T1000 (cell line): ENCODE results near the gene TSEN34.
"Not testable (repeated sequence)": the region's sequence is repeated elsewhere in the genome, so short reads cannot be mapped to it uniquely, and the experiment has no call there.

Source experiments
- DNase-seq: peaks from one replicate; lab custom pipeline; 2025; ENCODE audit warnings: mixed read lengths; lab: John Stamatoyannopoulos, UW

Gene TSEN34

DNA sequence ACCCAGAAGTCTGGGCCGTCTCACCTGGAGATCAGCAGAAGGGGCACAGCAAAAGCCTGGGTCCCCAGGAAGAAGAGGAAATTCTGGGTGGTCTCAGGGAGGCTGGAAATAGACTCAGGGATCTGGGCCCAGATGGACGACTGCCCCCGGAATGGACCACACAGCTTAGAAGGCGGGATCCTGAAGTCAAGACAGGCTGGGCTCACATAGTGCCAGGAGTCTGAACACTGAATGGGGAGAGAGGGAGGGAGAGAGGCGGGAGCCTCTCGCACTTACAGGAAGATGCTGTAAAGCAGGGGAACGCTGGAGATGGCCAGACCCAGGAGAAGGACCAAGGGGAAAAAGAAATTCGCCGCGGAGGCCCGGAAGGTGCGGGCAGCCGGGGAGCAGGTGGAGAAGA is 30.3 kb upstream of the TSEN34 start:
- no peak for DNase-seq

DNA sequence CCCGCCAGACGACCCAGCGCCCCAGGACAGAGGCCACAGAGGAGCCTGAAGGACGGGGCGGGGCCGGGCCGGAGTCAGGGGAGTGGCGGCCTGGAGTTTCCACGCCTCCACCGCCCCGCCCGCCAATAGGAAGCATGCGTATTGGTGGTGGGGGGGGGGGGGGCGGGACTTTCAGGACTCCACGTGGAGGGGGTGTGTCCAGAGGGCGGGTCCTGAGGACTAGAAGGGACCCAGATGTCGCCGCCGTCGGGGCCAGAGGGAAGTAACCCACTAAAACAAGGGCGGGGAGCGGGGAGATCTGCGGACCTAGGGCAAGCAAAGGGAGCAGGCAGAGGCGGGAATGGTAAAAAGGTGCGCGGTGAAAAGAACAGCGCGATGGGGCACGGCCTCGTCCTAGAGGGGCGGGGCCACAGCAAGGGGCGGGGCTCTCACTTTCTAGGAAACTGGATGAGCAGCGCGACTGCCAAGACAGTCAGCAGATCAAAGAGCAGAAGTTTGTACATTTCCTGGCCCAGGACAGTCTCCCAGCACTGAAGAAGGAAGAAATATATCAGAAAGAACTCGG is 28.8 kb upstream of the TSEN34 start:
- DNase-seq: peak; percentile 67

DNA sequence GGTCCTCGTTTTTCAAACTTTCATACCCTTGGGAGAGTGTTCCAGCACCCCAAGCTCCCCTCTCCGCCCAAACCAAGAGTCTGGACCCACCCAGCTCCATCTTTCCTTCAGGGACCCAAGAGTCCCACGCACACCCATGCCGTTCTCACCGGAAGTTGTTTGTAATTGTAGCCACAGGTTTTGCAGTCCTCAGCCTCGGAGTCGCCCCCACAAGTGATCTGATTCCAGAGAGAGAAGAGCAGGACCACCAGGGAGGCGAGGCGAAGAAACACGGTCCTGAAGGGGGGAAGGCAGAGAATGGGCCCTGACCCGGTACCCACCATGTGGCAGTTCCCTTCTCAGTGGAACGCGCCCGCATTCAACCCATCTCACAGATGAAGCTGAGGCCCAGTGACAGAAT is 28.2 kb upstream of the TSEN34 start:
- no peak for DNase-seq

DNA sequence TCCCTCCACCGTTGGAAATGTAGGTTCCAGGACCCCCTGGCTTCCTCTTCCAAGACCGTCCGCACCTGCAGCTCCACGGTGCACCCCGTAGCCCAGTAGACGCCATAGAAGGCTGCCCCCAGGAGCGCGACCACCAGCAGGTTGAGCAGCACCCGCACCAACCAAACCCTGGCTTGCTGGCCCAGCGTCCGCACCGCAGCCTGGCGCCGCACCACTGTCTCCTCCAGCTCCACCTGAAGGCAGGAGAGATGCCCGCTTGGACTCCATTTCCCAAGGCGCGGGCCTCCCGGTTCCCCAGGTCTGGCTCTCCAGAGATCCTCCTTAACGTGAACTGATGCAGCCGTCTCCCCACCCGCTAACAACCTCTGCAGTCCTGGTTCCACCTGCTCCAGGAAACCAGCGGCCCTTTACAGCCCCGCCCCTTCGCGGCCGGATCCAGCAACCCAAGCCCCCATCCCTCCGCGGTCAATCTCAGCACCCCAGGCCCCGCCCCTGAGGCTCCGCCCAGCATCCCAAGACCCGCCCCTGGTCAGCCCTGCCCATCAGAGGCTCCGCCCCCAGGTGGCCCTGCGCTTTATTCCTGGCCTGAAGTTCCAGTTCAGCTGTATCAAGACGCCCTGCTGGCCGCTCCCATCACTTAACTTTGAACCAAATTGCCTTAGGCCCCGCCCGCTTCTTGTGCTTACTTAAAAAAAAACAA is 26.6 kb upstream of the TSEN34 start:
- DNase-seq: peak; percentile 49

DNA sequence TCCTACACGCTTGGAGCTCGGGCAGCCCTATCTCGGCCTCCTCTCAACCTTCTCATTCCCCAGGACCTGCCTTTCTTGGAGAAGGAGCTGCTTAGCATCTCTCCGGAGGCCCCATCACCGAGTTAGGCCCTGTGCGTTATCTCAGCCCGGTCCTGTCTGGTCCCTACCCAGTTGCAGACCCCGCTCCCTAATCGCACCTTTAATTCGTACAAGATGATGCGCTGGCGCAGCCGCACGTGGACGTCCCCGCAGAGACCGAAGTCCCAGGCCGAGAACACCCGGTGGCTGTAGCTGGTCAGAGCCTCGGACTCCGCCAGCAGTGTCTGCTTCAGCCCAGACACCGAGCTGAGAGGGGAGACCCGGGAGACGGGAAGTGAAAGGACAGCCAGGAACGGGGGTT is 25.9 kb upstream of the TSEN34 start:
- no peak for DNase-seq

DNA sequence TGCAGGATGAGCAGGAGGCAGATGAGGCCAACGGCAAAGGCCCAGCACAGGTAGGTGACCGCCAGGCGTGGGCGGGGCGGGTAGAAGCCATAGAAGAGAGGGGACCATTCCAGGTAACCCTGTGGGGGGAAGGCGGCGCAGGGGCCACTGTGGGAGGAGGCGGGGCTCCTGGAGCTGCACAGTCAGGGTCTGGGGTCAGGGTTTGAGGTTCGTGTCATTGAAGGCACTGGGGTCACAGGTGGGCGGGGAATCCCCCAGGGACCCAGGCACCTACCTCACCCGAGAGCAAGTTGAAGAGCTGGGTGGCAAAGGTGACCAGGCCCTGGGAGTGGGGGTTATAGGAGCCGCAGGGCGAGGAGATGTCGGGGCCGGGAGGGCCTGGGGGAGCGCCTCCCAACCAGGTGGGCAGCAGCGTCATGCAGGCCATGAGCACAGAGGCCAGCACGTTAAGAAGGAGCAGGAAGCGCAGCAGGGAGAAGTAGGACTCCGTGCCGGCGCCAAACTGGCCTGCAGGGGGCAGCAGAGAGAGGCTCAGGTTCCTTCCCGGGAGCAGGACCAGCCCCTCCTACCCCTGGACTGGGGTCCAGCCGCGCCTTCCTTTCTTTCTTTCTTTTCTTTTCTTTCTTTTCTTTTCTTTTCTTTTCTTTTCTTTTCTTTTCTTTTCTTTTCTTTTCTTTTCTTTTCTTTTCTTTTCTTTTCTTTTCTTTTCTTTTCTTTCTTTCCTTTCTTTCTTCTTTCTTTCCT is 22.8 kb upstream of the TSEN34 start:
- peak; percentile 79 for DNase-seq

DNA sequence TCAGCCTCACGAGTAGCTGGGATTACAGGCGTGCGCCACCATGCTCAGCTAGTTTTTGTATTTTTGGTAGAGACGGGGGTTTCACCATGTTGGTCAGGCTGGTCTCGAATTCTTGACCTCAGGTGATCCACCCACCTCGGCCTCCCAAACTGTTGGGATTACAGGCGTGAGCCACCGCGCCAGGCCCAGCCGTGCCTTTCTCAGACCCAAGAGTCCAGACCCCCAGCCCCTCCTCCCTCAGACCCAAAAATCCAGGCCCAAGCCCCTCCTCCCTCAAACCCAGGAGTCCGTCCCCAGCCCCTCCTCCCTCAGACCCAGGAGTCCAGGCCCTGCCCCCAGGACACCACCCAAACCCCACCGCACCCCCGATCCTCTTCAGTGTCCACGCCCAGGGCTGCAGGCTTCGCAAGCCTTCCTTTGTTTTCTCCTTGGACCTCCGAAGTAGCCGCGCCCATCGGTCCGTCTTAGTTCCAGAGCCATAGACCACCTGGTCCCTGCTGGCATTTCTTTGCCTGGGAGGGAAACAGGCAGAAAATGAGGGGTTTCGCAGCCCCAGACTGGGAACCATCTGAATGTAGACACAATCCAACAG is 21.9 kb upstream of the TSEN34 start:
- no peak for DNase-seq

DNA sequence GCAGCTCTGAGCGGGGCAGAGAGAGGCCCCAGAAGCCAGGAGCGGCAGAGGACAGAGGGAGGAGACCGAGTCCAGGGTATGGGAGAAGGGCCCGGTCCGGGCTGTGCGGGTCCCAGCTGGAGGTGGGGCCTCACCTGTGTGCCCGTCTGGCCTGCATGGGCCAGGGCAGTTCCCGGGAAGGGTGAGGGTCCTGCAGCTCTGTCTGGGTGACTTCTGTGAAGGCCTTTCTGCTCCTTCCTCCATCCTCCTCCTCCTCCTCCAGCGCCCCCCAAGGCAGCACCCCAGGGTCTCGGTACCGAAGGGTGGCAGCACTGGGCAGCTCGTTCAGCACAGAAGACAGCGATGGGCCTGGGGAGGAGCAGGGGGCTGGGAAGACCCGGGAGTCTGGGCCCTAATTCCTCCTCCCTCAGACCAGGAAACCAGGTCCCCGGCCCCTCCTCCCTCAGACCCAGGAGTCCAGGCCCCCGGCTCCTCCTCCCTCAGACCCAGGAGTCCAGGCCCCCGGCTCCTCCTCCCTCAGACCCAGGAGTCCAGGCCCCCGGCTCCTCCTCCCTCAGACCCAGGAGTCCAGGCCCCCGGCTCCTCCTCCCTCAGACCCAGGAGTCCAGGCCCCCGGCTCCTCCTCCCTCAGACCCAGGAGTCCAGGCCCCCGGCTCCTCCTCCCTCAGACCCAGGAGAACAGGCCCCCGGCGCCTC is 19.2 kb upstream of the TSEN34 start:
- DNase-seq: not testable (repeated sequence)

DNA sequence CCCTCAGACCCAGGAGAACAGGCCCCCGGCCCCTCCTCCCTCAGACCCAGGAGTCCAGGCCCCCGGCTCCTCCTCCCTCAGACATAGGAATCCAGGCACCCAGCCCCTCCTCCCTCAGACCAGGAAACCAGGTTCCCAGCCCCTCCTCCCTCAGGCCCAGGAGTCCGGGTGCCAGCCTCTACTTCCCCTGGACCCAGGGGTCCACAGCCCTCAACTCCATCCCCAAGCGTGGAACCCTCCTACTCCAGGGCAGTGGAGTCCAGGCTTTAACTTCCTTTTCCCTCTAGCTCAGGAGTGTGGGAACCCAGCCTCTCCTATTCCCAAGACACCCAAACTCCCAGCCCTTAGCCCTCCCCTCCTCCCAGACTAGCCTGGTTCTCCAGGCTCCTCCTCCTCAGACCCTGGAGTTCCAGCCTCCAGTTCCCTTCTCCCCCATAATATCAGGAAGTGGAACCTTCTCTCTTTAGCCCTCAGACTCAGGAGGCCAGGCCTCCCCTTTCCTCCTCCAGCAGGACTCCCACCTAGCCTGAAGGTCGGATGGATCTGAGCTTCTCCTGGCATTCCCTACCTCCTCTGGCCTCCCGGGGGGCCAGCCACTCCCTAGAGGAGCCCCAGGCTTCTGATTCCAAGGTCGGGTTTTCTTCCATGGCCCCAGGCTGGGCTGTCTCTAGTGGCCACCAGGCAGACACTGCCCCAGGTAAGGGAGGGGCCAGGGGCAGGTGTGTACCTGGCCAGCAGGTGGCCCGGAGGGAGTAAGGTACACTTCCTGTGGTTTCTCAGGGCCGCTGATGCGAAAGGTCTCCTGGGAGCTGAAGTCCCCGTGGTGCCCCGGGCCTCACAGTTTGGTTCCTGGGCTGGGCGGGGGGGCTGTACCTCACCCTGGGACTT is 18.4 kb upstream of the TSEN34 start, which contains the start of gene TMC4:
Gene TMC4 (minus strand): TSS at position 690 of the 888 bp plus-strand sequence. CDS start 43 bp downstream, at position 647.
- no peak for DNase-seq

DNA sequence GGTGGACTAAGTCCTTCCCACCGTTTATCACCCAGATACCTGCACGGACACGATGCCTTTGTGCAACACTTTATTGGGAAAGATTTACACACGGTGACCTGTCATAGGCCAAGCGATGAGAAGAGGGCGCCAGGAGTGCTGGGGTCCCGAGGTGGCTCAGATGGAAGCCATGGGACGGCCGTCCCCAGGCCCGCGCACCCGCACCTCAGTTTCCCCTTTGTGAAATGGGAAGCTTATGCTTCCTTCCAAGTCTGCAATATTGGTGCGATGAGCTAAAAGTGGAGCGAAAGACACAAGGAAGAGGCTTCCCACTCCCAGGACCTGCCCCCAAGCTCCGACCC is 17.8 kb upstream of the TSEN34 start:
- DNase-seq: no peak

DNA sequence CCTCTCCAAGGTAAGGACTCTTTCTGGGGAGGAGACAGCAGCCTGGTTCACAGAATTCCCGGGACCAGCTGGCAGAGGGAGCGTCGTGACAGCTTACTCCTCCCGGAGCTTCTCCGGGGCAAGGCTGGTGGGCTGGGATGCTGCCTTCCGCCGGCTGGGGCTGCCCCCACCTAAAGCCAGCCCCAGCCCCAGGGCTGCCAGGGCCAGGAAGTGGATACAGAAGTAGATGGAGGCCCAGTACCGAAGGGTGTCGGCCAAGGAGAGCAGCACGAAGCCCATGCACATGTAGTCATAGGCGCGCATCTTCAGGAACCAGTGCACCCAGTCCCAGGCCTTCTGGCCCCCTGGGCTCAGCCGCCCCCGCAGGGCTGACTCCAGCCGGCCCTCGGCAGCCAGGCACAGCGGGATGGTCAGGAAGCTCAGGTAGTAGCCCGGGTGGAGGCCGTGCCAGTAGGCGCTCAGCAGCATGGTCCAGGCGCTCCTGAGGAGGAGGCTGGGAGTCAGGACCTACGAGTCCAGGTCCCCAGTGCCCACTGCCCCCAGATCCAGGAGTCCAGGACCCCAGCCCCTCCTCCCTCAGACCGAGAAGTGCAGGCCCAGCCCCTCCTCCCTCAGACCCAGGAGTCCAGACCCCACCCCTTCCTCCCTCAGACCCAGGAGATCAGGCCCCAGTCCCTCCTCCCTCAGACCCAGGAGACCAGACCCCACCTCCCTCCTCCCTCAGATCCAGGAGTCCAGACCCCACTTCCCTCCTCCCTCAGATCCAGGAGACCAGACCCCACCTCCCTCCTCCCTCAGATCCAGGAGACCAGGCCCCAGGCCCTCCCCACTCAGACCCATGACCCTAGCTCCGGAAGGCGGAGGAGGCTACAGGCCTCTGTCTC is 16.9 kb upstream of the TSEN34 start:
- no peak for DNase-seq

DNA sequence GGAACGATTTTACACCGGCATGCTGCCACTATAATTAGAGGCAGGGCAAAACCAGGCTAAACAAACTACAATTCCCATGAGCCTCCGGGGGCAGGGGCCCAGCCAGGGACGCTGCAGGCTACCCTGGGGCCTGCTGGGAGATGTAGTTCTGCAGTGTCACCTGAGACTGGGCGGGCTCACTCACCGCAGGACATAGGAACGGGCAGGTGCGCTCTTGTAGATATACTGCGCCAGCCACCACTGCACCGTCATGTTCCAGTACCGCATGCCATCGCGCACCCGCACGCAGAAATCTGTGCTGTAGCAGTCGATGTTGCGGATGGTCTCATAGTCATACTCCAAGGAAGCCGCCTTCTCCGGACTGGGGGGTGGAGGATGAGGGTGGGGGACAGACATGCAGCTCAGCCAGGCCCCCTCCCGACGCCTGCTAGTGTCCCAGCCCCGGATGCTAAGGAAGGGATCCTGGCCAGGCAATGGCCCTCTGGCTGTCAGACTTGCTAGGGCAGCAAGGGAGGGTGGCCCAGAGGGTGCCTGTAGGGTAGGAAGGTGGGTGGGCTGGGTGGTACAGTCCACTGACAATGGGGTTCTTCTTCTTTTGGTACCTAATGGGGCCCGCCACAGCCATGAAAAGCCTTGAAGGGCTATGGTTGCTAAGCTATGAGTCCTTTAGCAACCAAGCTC is 12.4 kb upstream of the TSEN34 start:
- DNase-seq: no peak

DNA sequence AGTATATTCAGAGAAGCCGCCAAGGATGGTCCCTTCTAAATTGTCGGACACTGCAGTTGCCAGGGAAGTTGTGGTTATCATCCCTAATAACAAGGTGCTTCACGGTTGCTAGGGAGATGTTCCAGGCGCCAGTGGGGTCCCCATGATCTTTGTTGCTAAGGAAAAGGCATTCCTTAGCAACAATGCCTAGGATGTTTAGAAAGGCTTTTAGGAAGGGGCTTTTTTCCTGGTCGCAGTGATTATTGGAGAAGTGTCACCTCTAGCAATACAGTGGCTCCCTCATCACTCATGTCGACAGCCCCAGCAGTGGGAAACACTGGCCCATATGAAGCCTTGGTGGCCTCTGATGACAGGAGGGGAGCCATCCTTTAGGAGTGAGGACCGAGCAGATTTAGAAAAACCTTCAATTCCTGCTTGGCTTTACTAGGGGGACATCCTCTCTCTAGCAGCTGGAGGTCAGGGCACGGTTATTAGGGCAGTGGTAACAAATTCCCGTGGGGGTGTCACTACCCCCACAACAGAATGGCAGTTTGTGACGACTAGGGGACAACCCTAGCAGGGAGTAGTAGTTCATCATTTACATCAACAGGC is 11.8 kb upstream of the TSEN34 start:
- no peak for DNase-seq

DNA sequence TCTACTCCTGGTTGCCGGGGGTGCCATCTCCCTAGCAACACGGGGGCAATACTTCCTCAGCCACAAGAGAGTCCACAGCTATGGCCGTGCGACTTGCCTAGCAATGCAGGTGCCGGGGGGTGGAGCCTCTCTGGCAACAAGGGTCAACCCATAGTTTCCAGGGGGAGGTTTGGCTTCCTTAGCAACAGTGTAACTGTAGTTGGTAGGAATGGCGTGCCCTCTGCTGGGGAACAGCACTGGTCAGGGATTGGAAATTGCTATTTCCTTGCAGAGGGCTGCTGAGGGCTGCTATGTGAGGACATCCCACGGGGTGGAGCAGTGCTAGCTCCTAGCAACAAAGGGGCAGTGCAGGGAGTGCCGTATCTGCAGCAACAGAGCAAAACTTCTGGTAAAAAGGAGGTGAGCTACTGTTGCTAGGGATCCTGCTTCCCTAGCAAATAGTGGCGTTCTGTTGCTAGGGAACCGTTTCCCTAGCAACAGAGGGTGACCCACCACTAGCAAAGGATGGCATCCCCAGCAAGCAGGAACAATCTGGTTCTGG is 11.1 kb upstream of the TSEN34 start:
- no peak for DNase-seq

DNA sequence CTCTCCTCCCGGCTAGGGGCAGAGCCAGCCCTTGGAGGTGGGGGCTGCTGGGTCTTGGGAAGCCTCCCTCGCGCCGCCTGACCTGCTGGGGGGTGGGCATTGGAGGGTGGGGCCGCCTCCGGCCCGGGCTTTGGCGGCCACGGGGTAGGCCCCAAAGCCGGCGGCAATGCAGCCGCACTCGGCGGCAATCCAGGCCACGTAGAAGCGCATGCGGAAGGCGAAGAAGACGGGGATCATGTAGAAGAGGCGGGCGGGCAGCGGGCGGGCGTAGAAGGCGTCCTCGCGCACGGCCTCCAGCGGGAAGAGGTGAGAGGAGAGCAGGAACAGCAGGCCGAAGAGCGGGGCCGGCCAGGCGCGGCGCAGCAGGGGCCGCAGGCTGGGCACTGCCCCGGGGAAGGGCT is 10.4 kb upstream of the TSEN34 start:
- DNase-seq: no peak

DNA sequence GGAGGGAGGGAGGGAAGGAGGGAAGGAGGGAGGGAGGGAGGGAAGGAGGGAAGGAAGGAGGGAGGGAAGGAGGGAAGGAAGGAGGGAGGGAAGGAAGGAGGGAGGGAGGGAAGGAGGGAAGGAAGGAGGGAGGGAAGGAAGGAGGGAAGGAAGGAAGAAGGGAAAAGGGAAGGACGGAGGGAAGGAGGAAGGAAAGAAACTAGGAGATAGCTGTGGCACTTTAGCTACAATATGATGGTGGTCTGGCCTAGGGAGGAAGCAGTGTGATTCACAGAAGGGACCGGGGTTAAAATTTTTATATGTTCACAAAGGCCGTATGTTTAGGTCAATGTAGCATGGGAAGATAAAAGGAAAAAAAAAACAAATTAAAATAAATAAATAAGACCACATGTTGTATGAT is 9.2 kb upstream of the TSEN34 start:
- not testable (repeated sequence) for DNase-seq

DNA sequence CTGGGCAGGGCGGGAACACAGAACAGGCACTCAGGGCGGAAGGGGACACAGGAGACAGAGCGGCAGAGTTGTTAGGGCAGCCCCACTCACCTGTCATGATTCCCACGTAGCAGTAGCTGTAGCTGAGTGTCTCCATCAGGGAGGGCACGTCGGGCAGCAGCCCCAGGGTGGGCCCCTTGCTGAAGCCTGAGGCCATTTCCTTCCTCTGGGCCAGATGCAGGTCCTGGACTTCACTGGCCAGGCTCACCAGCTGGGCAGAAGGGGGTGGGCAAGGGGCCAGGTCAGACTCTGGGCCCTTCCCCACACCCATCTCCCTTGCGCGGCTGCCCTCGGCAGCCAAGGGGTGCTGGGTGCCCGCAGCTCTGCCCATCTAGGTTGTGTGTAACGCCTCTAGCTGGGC is 7.7 kb upstream of the TSEN34 start:
- DNase-seq: no peak

DNA sequence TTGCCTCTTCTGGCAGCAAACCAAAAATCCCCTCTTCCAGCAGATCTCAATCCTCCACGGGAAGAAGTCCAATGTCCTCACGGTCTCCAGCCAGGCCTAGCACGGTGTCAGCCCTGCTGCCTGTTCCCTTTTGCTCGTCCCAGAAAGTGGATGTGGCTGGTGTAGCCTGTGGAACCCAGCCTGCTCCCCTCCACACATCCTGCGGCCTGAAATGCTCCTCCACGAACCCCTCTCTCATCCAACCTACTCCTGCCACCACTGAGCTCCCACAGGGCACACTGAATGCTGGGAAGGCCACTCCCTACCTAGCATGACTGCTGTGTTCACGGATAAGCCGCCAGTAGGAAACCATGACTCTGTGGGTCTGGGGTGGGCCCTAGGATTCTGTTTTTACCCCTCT is 4.8 kb upstream of the TSEN34 start:
- DNase-seq: no peak

DNA sequence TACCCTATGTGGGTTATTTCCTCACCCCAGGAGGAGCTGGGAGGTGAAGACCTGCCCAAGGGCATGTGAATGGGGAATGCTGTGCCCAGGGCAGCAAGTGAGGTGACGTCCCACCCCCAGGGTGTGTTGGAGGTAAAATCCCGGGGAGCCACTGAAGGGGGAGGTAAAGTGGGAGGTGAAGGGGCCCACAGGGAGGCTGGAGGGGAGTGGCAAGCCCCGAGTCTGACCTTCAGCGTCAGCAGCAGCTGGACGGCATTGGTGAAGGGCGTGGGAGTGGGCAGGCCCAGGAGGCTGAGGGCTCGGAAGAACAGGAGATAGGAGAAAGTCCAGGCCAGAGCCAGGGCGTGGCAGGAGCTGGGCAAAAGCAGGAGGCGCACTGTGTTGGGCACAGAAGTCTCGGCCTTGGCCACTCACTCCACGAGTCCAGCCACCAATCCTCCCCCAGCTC is 4.2 kb upstream of the TSEN34 start:
- no peak for DNase-seq
